ENCODE results near the gene CCDC7. TPM values are rescaled to one million over a fixed set of nuclear protein-coding genes. Genes with fewer than 3 reads are reported as not detected.
"Not testable (repeated sequence)": the region's sequence is repeated elsewhere in the genome, so short reads cannot be mapped to it uniquely, and the experiment has no call there.

The CCDC7 gene
- total RNA-seq, 1 experiment from 2014 or later = 4.0 TPM

DNA sequence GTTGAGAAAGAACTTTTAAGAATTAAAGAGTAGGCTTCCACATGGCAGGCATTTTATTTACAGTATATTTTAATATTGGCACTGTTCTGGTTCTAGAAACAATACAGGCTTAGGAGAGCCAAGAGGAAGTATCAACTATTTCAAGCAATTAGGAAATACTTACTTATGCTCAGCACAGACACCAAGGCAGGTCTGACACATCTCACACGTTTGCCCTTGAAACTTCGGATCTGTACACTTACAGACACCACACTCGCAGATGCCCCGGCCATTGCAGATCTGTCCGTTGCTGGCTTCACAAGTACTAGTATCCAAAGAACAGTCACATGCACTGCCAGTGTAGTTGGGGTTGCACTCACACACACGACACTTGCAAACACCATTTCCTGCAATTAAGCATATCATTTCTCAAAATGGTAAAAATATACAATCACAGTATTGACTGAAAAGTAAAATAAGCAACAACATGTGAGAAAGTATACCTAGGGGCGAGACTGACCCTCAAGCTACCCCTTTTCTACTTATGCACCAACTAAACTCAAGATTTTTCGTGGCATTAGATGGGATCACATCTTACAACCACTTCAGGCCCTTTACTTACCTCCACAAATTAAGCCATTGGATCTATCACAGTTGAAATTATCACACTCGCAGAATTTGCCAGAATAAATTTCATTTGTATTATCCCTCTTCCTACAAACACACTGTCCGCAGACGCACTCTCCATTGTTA is 465.5 kb downstream of the CCDC7 start:
- no peak for TF ChIP-seq EGR1 (IDR thresholded peaks at IDR 0.05; ENCODE audit: low read depth)
- TF ChIP-seq JUND (IDR thresholded peaks at IDR 0.05) = no peak
- TF ChIP-seq MAX (IDR thresholded peaks at IDR 0.05) = no peak
- no peak for TF ChIP-seq RAD21 (IDR thresholded peaks at IDR 0.05; ENCODE audit: low read depth)
- TF ChIP-seq YY1 (IDR thresholded peaks at IDR 0.05; ENCODE audit: extremely low read depth, insufficient replicate concordance, low read depth, low read length) = no peak
- no peak for TF ChIP-seq POLR2A (IDR thresholded peaks at IDR 0.05; ENCODE audit: borderline replicate concordance, extremely low read depth, insufficient read depth, insufficient read length)
- H4K20me1 ChIP-seq (ENCODE audit: insufficient read depth) = no peaks in the 10 kb centered on the region
- H3K4me3 ChIP-seq (replicated peaks in 1 of 2; ENCODE audit: low read depth in 1 of 2, low read length in 2 of 2) = no peak overlapping the region
- no peaks in the 10 kb centered on the region for H3K4me1 ChIP-seq (ENCODE audit: control insufficient read depth in 1 of 2, insufficient read depth in 2 of 2, low read length in 2 of 2)
- H3K27me3 ChIP-seq (ENCODE audit: insufficient read depth, low read length) = no peaks in the 10 kb centered on the region
- intact Hi-C loops (cut with micrococcal nuclease) = no loop called here
- no peak overlapping the region for H3K4me2 ChIP-seq (ENCODE audit: low read length)
- H3K9me2 ChIP-seq (ENCODE audit: insufficient read depth) = no peaks in the 10 kb centered on the region
- H2AFZ ChIP-seq (ENCODE audit: low read depth, low read length, poor library complexity, severe bottlenecking) = no peak overlapping the region
- H3K9ac ChIP-seq (ENCODE audit: low read length) = no peak overlapping the region
- BruUV-seq (replicated peaks) = no TSS peak
- RAD21 ChIA-PET (ENCODE audit: low non-redundant PET in 1 of 2, low total read pairs in 2 of 2, uncharacterized antibody in 2 of 2, unreplicated experiment in 2 of 2) = no interaction called here
- POLR2A ChIA-PET = no interaction called here
- ATAC-seq = no peak
- H3K79me2 ChIP-seq (ENCODE audit: insufficient read depth, low read length) = peaks cover 32% of the 10 kb centered on the region
- H3K9me3 ChIP-seq (ENCODE audit: control insufficient read depth in 1 of 2, insufficient read depth in 1 of 2, low read depth in 1 of 2, low read length in 2 of 2) = no peaks in the 10 kb centered on the region
- no peak for DNase-seq (ENCODE audit: low read depth, low spot score)
- CTCF ChIA-PET = no interaction called here
- H3K27ac ChIP-seq (ENCODE audit: low read depth, low read length) = no peak overlapping the region
- H3K36me3 ChIP-seq (ENCODE audit: control insufficient read depth in 1 of 2, insufficient read depth in 2 of 2, low read length in 2 of 2) = peaks cover 31 to 35% of the 10 kb centered on the region in 2 experiments

DNA sequence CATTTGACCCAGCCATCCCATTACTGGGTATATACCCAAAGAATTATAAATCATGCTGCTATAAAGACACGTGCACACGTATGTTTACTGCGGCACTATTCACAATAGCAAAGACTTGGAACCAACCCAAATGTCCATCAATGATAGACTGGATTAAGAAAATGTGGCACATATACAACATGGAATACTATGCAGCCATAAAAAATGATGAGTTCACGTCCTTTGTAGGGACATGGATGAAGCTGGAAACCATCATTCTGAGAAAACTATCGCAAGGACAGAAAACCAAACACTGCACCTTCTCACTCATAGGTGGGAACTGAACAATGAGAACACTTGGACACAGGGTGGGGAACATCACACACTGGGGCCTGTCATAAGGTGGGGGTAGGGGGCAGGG is 471.9 kb downstream of the CCDC7 start:
- H3K9me3 ChIP-seq (ENCODE audit: control insufficient read depth in 1 of 2, insufficient read depth in 1 of 2, low read depth in 1 of 2, low read length in 2 of 2); intact Hi-C loops (cut with micrococcal nuclease): not testable (repeated sequence)
- peaks cover 36% of the 10 kb centered on the region for H3K79me2 ChIP-seq (ENCODE audit: insufficient read depth, low read length)

More for the DNA sequence above, 471.9 kb downstream of the CCDC7 start:
- BruUV-seq (replicated peaks); H3K9ac ChIP-seq (ENCODE audit: low read length); ATAC-seq; H3K27me3 ChIP-seq (ENCODE audit: insufficient read depth, low read length); DNase-seq (ENCODE audit: low read depth, low spot score); H3K4me1 ChIP-seq (ENCODE audit: control insufficient read depth in 1 of 2, insufficient read depth in 2 of 2, low read length in 2 of 2); H4K20me1 ChIP-seq (ENCODE audit: insufficient read depth); H3K4me3 ChIP-seq (replicated peaks in 1 of 2; ENCODE audit: low read depth in 1 of 2, low read length in 2 of 2); H3K27ac ChIP-seq (ENCODE audit: low read depth, low read length); H3K4me2 ChIP-seq (ENCODE audit: low read length); RAD21 ChIA-PET (ENCODE audit: low non-redundant PET in 1 of 2, low total read pairs in 2 of 2, uncharacterized antibody in 2 of 2, unreplicated experiment in 2 of 2); H3K9me2 ChIP-seq (ENCODE audit: insufficient read depth); CTCF ChIA-PET; H2AFZ ChIP-seq (ENCODE audit: low read depth, low read length, poor library complexity, severe bottlenecking); POLR2A ChIA-PET: not testable (repeated sequence)
- peaks cover 40 to 43% of the 10 kb centered on the region in 2 experiments for H3K36me3 ChIP-seq (ENCODE audit: control insufficient read depth in 1 of 2, insufficient read depth in 2 of 2, low read length in 2 of 2)
